Measurements from ENCODE around the gene EPS15. TPM values are rescaled to one million over a fixed set of nuclear protein-coding genes. Genes with fewer than 3 reads are reported as not detected.

EPS15 gene
- total and polyA plus RNA-seq, 10 of the 15 experiments (the other 5 are each of a cell fraction or from before 2014, with no cell fraction given): 24.7 to 87.8 (median 56.3) TPM

DNA sequence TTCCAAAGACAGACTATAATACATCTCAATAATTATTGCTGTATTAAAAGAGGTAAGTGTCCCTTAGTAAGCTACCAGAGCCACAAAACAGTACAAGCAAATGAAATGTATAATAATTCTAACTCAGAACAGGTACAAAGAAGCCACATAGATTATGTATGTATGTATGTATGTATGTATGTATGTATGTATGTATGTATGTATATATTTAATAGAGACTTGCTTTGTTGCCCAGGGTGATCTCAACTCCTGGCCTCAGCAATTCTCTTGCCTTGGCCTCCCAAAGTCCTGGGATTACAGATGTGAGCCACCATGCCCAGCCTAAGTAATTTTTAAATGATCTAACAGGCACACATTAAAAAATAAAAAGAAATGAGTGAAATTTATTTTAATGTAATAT lies 86.9 kb downstream of the EPS15 start (continued):
- no peak for TF ChIP-seq HDAC6 (IDR thresholded peaks at IDR 0.05; ENCODE audit: unreplicated experiment)
- no peak for TF ChIP-seq SKIL (IDR thresholded peaks at IDR 0.05; ENCODE audit: low read depth, poor library complexity, severe bottlenecking)

- 100% methylated on average over 1 of the region's 1 CpG for WGBS (ENCODE audit: insufficient coverage, insufficient replicate concordance, low lambda C conversion rate, missing lambda C conversion rate)
- ChIA-PET RAD21 (ENCODE audit: unreplicated experiment) (interaction anchor here (1.7 kb wide), 1 partner anchor 108 kb away, joined by 4 read pairs; no protein-coding TSS in a partner anchor), SMC1A (ENCODE audit: uncharacterized antibody, unreplicated experiment) (interaction anchor here (1.2 to 3.3 kb wide), 3 partner anchors 8 to 17 kb away, joined by 5 to 14 read pairs (median 6); no protein-coding TSS in a partner anchor), POLR2A (interaction anchor here (0.6 to 1.1 kb wide), 2 partner anchors 17 to 180 kb away, joined by 3 read pairs; no protein-coding TSS in a partner anchor), CTCF (no interaction called here)
- intact Hi-C loops (cut with micrococcal nuclease; ENCODE audit: unreplicated experiment): no loop called here
- Histone ChIP-seq H3K27me3 (replicated peaks in 1 of 2; ENCODE audit: control insufficient read depth in 2 of 2, insufficient read depth in 2 of 2, low read length in 1 of 2) (no peaks in the 10 kb centered on the region), H3K4me2 (ENCODE audit: control insufficient read depth, insufficient read depth) (no peak overlapping the region), H3K9me3 (replicated peaks; ENCODE audit: control insufficient read depth, insufficient read depth, low read length) (peaks cover 3% of the 10 kb centered on the region; the same call in 1 of the 3 replicates), H3K27ac (ENCODE audit: control insufficient read depth, insufficient read depth) (no peak overlapping the region), H3K4me1 (ENCODE audit: control insufficient read depth, insufficient read depth, low read length) (peaks cover 10% of the 10 kb centered on the region), H3K4me3 (no peak overlapping the region), H3K79me2 (ENCODE audit: control insufficient read depth, insufficient read depth, low read length) (no peaks in the 10 kb centered on the region), H4K20me1 (ENCODE audit: control insufficient read depth, insufficient read depth) (no peaks in the 10 kb centered on the region), H2AFZ (ENCODE audit: control insufficient read depth, low read depth, low read length) (no peak overlapping the region), H3K9ac (ENCODE audit: control insufficient read depth, insufficient read depth, low read length) (no peak overlapping the region), H3K36me3 (ENCODE audit: control insufficient read depth in 2 of 2, insufficient read depth in 2 of 2, low read length in 1 of 2) (peaks cover 0 to 14% of the 10 kb centered on the region in 2 experiments; a peak in 3 of 4 replicates)
- in situ Hi-C loops (cut with MboI): no loop called here
- BruUV-seq (replicated peaks): no TSS peak
- FAIRE-seq: no peak
- no peak for DNase-seq (ENCODE audit: low read depth, low spot score)
- ATAC-seq: no peak
- TF ChIP-seq IKZF1 (conservative IDR thresholded peaks at IDR 0.05) (no peak), RFX5 (IDR thresholded peaks at IDR 0.05; ENCODE audit: low read depth, low read length) (no peak), FOS (IDR thresholded peaks at IDR 0.05; ENCODE audit: borderline replicate concordance, extremely low read depth, insufficient read length) (no peak), ZZZ3 (IDR thresholded peaks at IDR 0.05; ENCODE audit: control insufficient read depth, insufficient read length, low read depth) (no peak), MYB (IDR thresholded peaks at IDR 0.05; ENCODE audit: borderline replicate concordance, low read depth, low read length) (no peak), BCL11A (IDR thresholded peaks at IDR 0.05; ENCODE audit: low read depth, low read length) (no peak), SUPT20H (IDR thresholded peaks at IDR 0.05; ENCODE audit: borderline replicate concordance, control insufficient read depth, low read depth, low read length) (no peak), SKIL (IDR thresholded peaks at IDR 0.05; ENCODE audit: low read depth, poor library complexity, severe bottlenecking) (no peak), FOXK2 (IDR thresholded peaks at IDR 0.05) (no peak), MEF2B (IDR thresholded peaks at IDR 0.05; ENCODE audit: partially characterized antibody, poor library complexity, severe bottlenecking) (no peak), ZNF274 (IDR thresholded peaks at IDR 0.05; ENCODE audit: insufficient read depth, insufficient read length) (no peak), STAT3 (IDR thresholded peaks at IDR 0.05; ENCODE audit: low read depth, low read length) (no peak), YBX1 (IDR thresholded peaks at IDR 0.05) (no peak), RAD51 (IDR thresholded peaks at IDR 0.05) (no peak), FOXM1 (IDR thresholded peaks at IDR 0.05; ENCODE audit: low read depth, low read length) (no peak)
- TF ChIP-seq, protein P1, sequence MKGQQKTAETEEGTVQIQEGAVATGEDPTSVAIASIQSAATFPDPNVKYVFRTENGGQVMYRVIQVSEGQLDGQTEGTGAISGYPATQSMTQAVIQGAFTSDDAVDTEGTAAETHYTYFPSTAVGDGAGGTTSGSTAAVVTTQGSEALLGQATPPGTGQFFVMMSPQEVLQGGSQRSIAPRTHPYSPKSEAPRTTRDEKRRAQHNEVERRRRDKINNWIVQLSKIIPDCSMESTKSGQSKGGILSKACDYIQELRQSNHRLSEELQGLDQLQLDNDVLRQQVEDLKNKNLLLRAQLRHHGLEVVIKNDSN (IDR thresholded peaks at IDR 0.05; ENCODE audit: borderline replicate concordance, extremely low read length, insufficient read depth, low read depth, low read length): no peak
These were observed 91.6 kb downstream of the EPS15 start for GRCh38 chr1:51427438-51427837.
